Heart left ventricle (tissue), 16 donors: ENCODE results near the gene ZNF445. TPM values are rescaled to one million over a fixed set of nuclear protein-coding genes. Genes with fewer than 3 reads are reported as not detected.

ENCODE experiments used
- ATAC-seq, 4 donors: fragments of 200-7000 bp; cut with Tn5 transposase; one replicate each; pipeline ENCODE4 v1.9.1; 2020 to 2022; ENCODE audit warnings: moderate library complexity in 4 of 4, mild to moderate bottlenecking in 3 of 4, moderate number of reproducible peaks in 1 of 4
- DNase-seq, 5 donors: peaks; one replicate each; pipeline ENCODE4 v3.0.0-alpha.2; 2020
- H3K27ac ChIP-seq, 12 donors: fragments of 200-600 bp; sonication (generic) in 4 of 12; one replicate each; pipeline versions ENCODE4 v1.5.0 to v1.8.0; 2016 to 2022; ENCODE audit warnings: mild to moderate bottlenecking in 2 of 12
- H3K27me3 ChIP-seq, 9 donors: fragments of 200-600 bp; sonication (generic) in 2 of 9; one replicate each; pipeline versions ENCODE4 v1.5.1 to v1.8.0; 2016 to 2022; ENCODE audit warnings: mild to moderate bottlenecking in 3 of 9
- H3K36me3 ChIP-seq, 9 donors: fragments of 200-600 bp; sonication (generic) in 2 of 9; one replicate each; pipeline versions ENCODE4 v1.5.0 to v1.8.0; 2018 to 2022; ENCODE audit warnings: mild to moderate bottlenecking in 2 of 9
- H3K4me1 ChIP-seq, 12 donors: fragments of 200-600 bp; sonication (generic) in 4 of 12; one replicate each; pipeline versions ENCODE4 v1.5.0 to v1.8.0; 2016 to 2022; ENCODE audit warnings: mild to moderate bottlenecking in 3 of 12
- H3K4me3 ChIP-seq, 12 donors: fragments of 200-600 bp; sonication (generic) in 4 of 12; one replicate each; pipeline versions ENCODE4 v1.5.0 to v1.8.0; 2017 to 2022; ENCODE audit warnings: mild to moderate bottlenecking in 9 of 12, moderate library complexity in 4 of 12
- H3K9me3 ChIP-seq, 12 donors: fragments of 200-600 bp; sonication (generic) in 4 of 12; one replicate each; pipeline versions ENCODE4 v1.5.0 to v1.8.0; 2016 to 2022; ENCODE audit warnings: mild to moderate bottlenecking in 1 of 12
- POLR2A ChIP-seq, 2 donors: fragments of 450-650 bp; IDR thresholded peaks; one replicate each; pipeline ENCODE4 v1.6.1; 2017; ENCODE audit warnings: antibody characterized with exemption in 2 of 2, mild to moderate bottlenecking in 2 of 2, moderate library complexity in 2 of 2
- WGBS, 4 donors: extraction: QIAGEN DNeasy Blood & Tissue Kit in 2 of 4; methylation state at CpG; one replicate each; pipeline versions ENCODE4 v1.1.5 to v1.1.7; 2013 to 2018; 5-methylcytosine and 5-hydroxymethylcytosine counted together
- intact Hi-C, 10 donors: fragments of 100-400 bp; cut with DNase I; formaldehyde crosslinking; loops; one replicate each; pipeline versions ENCODE4 v1.11.1 to v1.14.2; 2022
- polyA plus RNA-seq, 2 donors: library from polyadenylated mRNA; stranded (reverse); fragments of 200-250 nt; gene quantifications; one replicate each; pipeline ENCODE4 v1.2.3, GENCODE V29; 2013
- total RNA-seq, 9 donors: library from RNA; depleted of rRNA in 2 of 9; stranded (reverse); fragments of >200 nt in 2 of 9; fragmentation: NEBNext Ultra II Directional in 3 of 9; extraction: Animal tissue kit (Norgen Biotek cat#: 25700) in 3 of 9; gene quantifications; one replicate each; pipeline versions ENCODE4 v1.1.0 to v1.2.4, GENCODE V29; 2016 to 2023
- TF ChIP-seq, protein P1 (sequence below), 12 donors: fragments of 200-600 bp; sonication (generic) in 4 of 12; IDR thresholded peaks; one replicate each; pipeline versions ENCODE4 v1.5.0 to v1.8.0; 2018 to 2022; ENCODE audit warnings: antibody characterized with exemption in 12 of 12, mild to moderate bottlenecking in 5 of 12
- donor health status: ischemic (EF 13 %, LVEDD 7.1; RV severe dilation, severe dysfunction).
- donor health status: healthy with polysubstance abuse.
- donor health status: DM: no; HTN: yes; CAD: no.
- donor health status: DM: no; HTN: no; CAD: no.
- donor health status: ischemic (EF 25% LVEDD 6.9; RV normal size, moderate dysfunction).
- donor health status: ischemic (EF 25% LVEDD 5.7; RV mildly dilated, moderate dysfunction).
- donor health status: healthy.
- donor health status: DM: yes; HTN: yes; CAD: no.
- donor health status: ischemic (EF 35%, LVEDD 5.7; RV mildly dilated, moderate dysfunction).
- donor health status: nonischemic (EF 11% LVEDD 7.7; RV severe dilation, severe dysfunction).
- donor health status: DM: yes; HTN: yes; CAD: no.
- donor health status: PGD.
- donor health status: ischemic (EF 29% LVEDD 5.4; RV normal size, mild dysfunction).
- donor health status: nonischemic (EF 23%, LVEDD 6.1; RV moderate dilation, normal function).

The ZNF445 gene
- total and polyA plus RNA-seq, 11 donors = 4.9 to 19.9 (median 11.0) TPM

DNA sequence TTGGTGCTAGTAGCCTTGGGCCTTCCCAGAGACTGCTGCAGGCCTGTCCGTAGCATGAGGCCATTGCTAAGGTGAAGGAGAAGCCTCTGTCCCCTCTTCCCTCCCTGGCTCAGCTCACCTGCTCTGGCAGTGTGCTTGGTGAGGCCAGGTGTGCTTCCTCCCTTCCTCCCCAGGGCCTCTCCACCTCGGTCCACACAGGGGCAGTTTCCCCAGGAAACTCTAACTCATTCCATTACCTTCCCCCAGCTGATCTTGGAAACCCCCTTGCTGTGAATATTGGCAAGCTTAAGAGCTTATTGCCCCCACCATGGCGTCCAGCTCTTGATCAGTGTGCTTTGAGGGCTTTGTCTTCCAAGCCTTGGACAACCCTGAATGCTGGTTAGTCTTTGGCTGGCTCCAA is 52.7 kb downstream of the ZNF445 start:
- Histone ChIP-seq H3K4me1 (no peaks in the 10 kb centered on the region), H3K9me3 (no peaks in the 10 kb centered on the region), H3K27me3 (no peaks in the 10 kb centered on the region), H3K27ac (no peak overlapping the region), H3K4me3 (no peak overlapping the region), H3K36me3 (no peaks in the 10 kb centered on the region)
- DNase-seq (no peak), ATAC-seq (no peak)
- intact Hi-C loops = no loop called here
- TF ChIP-seq POLR2A (IDR thresholded peaks at IDR 0.05) = no peak
- TF ChIP-seq, protein P1, sequence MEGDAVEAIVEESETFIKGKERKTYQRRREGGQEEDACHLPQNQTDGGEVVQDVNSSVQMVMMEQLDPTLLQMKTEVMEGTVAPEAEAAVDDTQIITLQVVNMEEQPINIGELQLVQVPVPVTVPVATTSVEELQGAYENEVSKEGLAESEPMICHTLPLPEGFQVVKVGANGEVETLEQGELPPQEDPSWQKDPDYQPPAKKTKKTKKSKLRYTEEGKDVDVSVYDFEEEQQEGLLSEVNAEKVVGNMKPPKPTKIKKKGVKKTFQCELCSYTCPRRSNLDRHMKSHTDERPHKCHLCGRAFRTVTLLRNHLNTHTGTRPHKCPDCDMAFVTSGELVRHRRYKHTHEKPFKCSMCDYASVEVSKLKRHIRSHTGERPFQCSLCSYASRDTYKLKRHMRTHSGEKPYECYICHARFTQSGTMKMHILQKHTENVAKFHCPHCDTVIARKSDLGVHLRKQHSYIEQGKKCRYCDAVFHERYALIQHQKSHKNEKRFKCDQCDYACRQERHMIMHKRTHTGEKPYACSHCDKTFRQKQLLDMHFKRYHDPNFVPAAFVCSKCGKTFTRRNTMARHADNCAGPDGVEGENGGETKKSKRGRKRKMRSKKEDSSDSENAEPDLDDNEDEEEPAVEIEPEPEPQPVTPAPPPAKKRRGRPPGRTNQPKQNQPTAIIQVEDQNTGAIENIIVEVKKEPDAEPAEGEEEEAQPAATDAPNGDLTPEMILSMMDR (IDR thresholded peaks at IDR 0.05) = no peak
- WGBS, 4 donors = 71 to 80% (median 73%) methylated on average over 3 of the region's 3 CpGs

DNA sequence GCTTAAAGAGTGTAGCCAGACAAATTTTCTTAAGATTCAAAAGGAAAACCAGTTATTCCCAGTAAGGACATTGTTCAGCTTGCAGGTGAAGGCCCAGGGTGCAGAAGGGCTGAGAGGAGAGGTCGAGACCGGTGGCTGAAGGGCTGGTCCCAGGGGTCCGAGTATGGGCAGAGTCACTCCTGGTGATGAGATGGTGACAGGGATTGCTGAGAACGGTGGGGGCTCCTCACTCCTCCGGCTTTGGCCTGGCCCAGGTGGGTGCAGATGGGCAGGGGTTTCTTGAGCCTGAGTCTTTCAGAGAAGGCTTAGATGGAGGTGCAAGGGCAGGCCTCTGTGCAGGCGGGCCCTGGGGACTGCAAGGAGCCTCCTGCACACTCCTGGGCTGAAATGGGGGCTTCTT is 56.2 kb downstream of the ZNF445 start:
- Histone ChIP-seq H3K4me1 (no peaks in the 10 kb centered on the region), H3K27ac (no peak overlapping the region), H3K36me3 (no peaks in the 10 kb centered on the region), H3K27me3 (no peaks in the 10 kb centered on the region), H3K9me3 (no peaks in the 10 kb centered on the region), H3K4me3 (no peak overlapping the region)
- ATAC-seq = no peak
- no peak for DNase-seq
- TF ChIP-seq, protein P1 (IDR thresholded peaks at IDR 0.05) = no peak
- TF ChIP-seq POLR2A (IDR thresholded peaks at IDR 0.05) = no peak
- WGBS, 4 donors = 80 to 94% (median 88%) methylated on average over 6 of the region's 6 CpGs
- intact Hi-C loops = no loop called here

DNA sequence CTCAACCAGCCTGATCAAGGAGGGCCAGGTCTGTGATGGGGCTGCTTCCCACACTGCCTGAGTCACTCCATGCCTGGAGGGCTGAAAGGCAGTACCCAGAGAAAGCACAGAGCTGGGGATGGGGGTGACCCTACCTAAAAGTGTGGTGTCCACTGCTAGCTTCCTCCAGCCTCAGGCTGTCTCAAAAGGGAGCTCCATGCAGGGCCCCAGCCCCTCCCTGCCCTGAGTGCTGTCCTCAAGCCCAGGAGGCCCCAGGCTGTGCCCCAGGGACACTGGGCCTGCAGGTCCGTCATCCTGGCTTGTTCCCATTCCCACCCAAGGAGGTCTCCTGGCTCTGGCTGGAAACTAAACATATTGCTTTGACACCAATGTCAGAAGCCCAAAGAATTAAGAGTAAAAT is 56.8 kb downstream of the ZNF445 start:
- 73 to 100% (median 88%) methylated on average over 1 of the region's 1 CpG for WGBS, 4 donors
- no peak overlapping the region for H3K4me3 ChIP-seq
- DNase-seq (no peak), ATAC-seq (no peak)
- no peaks in the 10 kb centered on the region for H3K9me3 ChIP-seq
- no peak overlapping the region for H3K27ac ChIP-seq
- intact Hi-C loops = no loop called here
- no peaks in the 10 kb centered on the region for H3K4me1 ChIP-seq
- no peak for TF ChIP-seq POLR2A (IDR thresholded peaks at IDR 0.05)
- TF ChIP-seq, protein P1 (IDR thresholded peaks at IDR 0.05) = no peak
- no peaks in the 10 kb centered on the region for H3K27me3 ChIP-seq
- no peaks in the 10 kb centered on the region for H3K36me3 ChIP-seq

DNA sequence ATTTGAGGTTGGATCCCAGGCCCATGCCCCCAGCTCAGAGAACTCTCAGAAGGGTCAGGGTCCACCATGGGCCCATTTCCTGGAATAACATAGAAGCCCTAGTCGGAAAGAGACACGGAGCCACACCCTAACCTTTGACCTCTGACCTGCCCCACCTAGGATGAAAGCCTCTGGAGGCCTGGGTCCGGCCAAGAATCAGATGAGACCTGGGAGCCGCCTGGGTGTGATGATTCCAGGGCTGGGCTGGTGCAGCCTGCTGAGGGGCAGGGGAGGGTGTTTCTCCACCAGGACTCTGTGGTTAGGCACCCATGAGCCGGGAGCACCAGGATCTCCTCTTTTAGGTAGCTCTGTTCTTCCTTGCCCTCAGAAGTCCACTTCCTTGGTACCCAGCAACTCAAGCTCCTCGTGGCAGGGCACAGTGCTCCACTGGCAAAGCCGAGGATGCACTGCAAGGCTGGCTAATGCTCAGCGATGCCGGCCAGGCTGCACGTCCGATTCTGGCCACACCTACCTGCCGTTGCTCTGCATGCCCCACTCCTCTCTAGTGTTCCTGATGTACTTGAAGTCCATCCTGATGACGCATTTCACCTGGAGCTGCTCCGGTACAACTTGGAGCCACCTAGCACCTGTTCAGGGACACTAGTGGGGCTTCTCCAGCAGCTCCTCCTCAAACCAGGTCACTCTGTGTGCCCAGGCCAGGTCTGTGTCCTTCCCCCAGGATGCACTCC is 57.4 kb downstream of the ZNF445 start:
- Histone ChIP-seq H3K27ac (no peak overlapping the region), H3K9me3 (no peaks in the 10 kb centered on the region), H3K4me3 (no peak overlapping the region), H3K36me3 (no peaks in the 10 kb centered on the region), H3K4me1 (no peaks in the 10 kb centered on the region), H3K27me3 (no peaks in the 10 kb centered on the region)
- TF ChIP-seq, protein P1 (IDR thresholded peaks at IDR 0.05) = no peak
- TF ChIP-seq POLR2A (IDR thresholded peaks at IDR 0.05) = no peak
- 84 to 91% (median 89%) methylated on average over 13 to 14 of the region's 14 CpGs for WGBS, 4 donors
- intact Hi-C loops = no loop called here
- DNase-seq (no peak), ATAC-seq (no peak)
